Heart right ventricle (tissue), 16 donors: Measurements from ENCODE around the gene MC1R. TPM values are rescaled to one million over a fixed set of nuclear protein-coding genes. Genes with fewer than 3 reads are reported as not detected.
A peak's percentile ranks its signal among the peaks of the same experiment; 100 is the strongest.

Source experiments
- ATAC-seq, 8 donors: fragments of 200-7000 bp; cut with Tn5 transposase; one replicate each; pipeline ENCODE4 v1.9.1; 2020; ENCODE audit warnings: mild to moderate bottlenecking in 8 of 8, moderate library complexity in 8 of 8, moderate number of reproducible peaks in 1 of 8
- DNase-seq, 2 donors: peaks; one replicate each; pipeline ENCODE4 v3.0.0-alpha.2; 2020
- H3K27ac ChIP-seq, 10 donors: fragments of 200-600 bp; sonication (generic) in 2 of 10; one replicate each; pipeline versions ENCODE4 v1.5.0 to v1.8.0; 2020 to 2022; ENCODE audit warnings: mild to moderate bottlenecking in 3 of 10
- H3K27me3 ChIP-seq, 7 donors: fragments of 200-600 bp; one replicate each; pipeline ENCODE4 v1.8.0; 2021 to 2022; ENCODE audit warnings: mild to moderate bottlenecking in 2 of 7
- H3K36me3 ChIP-seq, 9 donors: fragments of 200-600 bp; sonication (generic) in 1 of 9; one replicate each; pipeline versions ENCODE4 v1.5.0 to v1.8.0; 2020 to 2022; ENCODE audit warnings: mild to moderate bottlenecking in 2 of 9
- H3K4me1 ChIP-seq, 9 donors: fragments of 200-600 bp; sonication (generic) in 1 of 9; one replicate each; pipeline versions ENCODE4 v1.5.0 to v1.8.0; 2020 to 2022; ENCODE audit warnings: mild to moderate bottlenecking in 4 of 9
- H3K4me3 ChIP-seq, 10 donors: fragments of 200-600 bp; sonication (generic) in 2 of 10; one replicate each; pipeline versions ENCODE4 v1.5.0 to v1.8.0; 2020 to 2022; ENCODE audit warnings: mild to moderate bottlenecking in 7 of 10, moderate library complexity in 2 of 10
- H3K9me3 ChIP-seq, 11 donors: fragments of 200-600 bp in 10 of 11; sonication (generic) in 2 of 11; one replicate each; pipeline versions ENCODE4 v1.5.0 to v1.8.0; 2013 to 2022; ENCODE audit warnings: mild to moderate bottlenecking in 2 of 11, control low read depth in 1 of 11, moderate library complexity in 1 of 11
- CTCF ChIP-seq, 9 donors: fragments of 200-600 bp; sonication (generic) in 2 of 9; IDR thresholded peaks; one replicate each; pipeline versions ENCODE4 v1.5.0 to v1.8.0; 2021 to 2022; ENCODE audit warnings: antibody characterized with exemption in 9 of 9, mild to moderate bottlenecking in 5 of 9, moderate library complexity in 1 of 9
- WGBS, 2 donors: extraction: QIAGEN DNeasy Blood & Tissue Kit; methylation state at CpG; one replicate each; pipeline ENCODE4 v1.1.7; 2013; ENCODE audit warnings: inconsistent platforms in 1 of 2; 5-methylcytosine and 5-hydroxymethylcytosine counted together
- intact Hi-C, 10 donors: fragments of 100-400 bp; cut with DNase I; formaldehyde crosslinking; loops; one replicate each; pipeline versions ENCODE4 v1.11.1 to v1.14.2; 2022
- polyA plus RNA-seq, 2 donors: library from polyadenylated mRNA; stranded (reverse); fragments of 200-250 nt; gene quantifications; one replicate each; pipeline ENCODE4 v1.2.3, GENCODE V29; 2013
- total RNA-seq, 10 donors: library from RNA; stranded (reverse); fragmentation: NEBNext Ultra II Directional in 3 of 10; extraction: Animal tissue kit (Norgen Biotek cat#: 25700) in 3 of 10; gene quantifications; one replicate each; pipeline versions ENCODE4 v1.2.1 to v1.2.4, GENCODE V29; 2021 to 2023
- donor health status: Arrhythmogenic right ventricular cardiomyopathy.
- donor health status: ischemic (EF 13 %, LVEDD 7.1; RV severe dilation, severe dysfunction).
- donor health status: healthy with polysubstance abuse.
- donor health status: DM: no; HTN: yes; CAD: no.
- donor health status: DM: no; HTN: no; CAD: no.
- donor health status: ischemic (EF 25% LVEDD 6.9; RV normal size, moderate dysfunction).
- donor health status: ischemic (EF 25% LVEDD 5.7; RV mildly dilated, moderate dysfunction).
- donor health status: healthy.
- donor health status: DM: yes; HTN: yes; CAD: no.
- donor health status: Ischemic cardiomyopathy.
- donor health status: ischemic (EF 35%, LVEDD 5.7; RV mildly dilated, moderate dysfunction).
- donor health status: nonischemic (EF 11% LVEDD 7.7; RV severe dilation, severe dysfunction).
- donor health status: DM: yes; HTN: yes; CAD: no.
- donor health status: PGD.
- donor health status: ischemic (EF 29% LVEDD 5.4; RV normal size, mild dysfunction).
- donor health status: nonischemic (EF 23%, LVEDD 6.1; RV moderate dilation, normal function).

MC1R gene
- total and polyA plus RNA-seq, 12 donors: 0.64 to 4.5 (median 1.3) TPM

- no peak overlapping the region for H3K4me3 ChIP-seq
- DNase-seq: no peak
- intact Hi-C loops: loop anchor here in 1 of 10 donors (10.0 kb wide), 1 partner anchor 73 kb away; no protein-coding TSS in a partner anchor
- ATAC-seq: no peak
- no peaks in the 10 kb centered on the region for H3K27me3 ChIP-seq
- no peak overlapping the region for H3K27ac ChIP-seq
- 93 to 94% methylated on average over 6 of the region's 6 CpGs for WGBS, 2 donors
- TF ChIP-seq CTCF (IDR thresholded peaks at IDR 0.05): no peak
- H3K9me3 ChIP-seq: no peaks in the 10 kb centered on the region
- peaks cover 0 to 4% (median 0%) of the 10 kb centered on the region in 9 donors for H3K4me1 ChIP-seq
- H3K36me3 ChIP-seq: peaks cover 0 to 93% (median 51%) of the 10 kb centered on the region in 9 donors
Observed at GRCh38 chr16:89881368-89881730, 37.3 kb upstream of the MC1R start.

- Histone ChIP-seq H3K4me1 (no peaks in the 10 kb centered on the region), H3K36me3 (peaks cover 6 to 96% (median 64%) of the 10 kb centered on the region in 9 donors), H3K4me3 (no peak overlapping the region), H3K27ac (no peak overlapping the region), H3K9me3 (no peaks in the 10 kb centered on the region), H3K27me3 (no peaks in the 10 kb centered on the region)
- TF ChIP-seq CTCF (IDR thresholded peaks at IDR 0.05): no peak
- ATAC-seq (no peak), DNase-seq (no peak)
- 91 to 92% methylated on average over 28 of the region's 28 CpGs for WGBS, 2 donors
- intact Hi-C loops: loop anchor here in 1 of 10 donors (10.0 kb wide), 1 partner anchor 71 kb away; no protein-coding TSS in a partner anchor
Observed at GRCh38 chr16:89883346-89884040, 35.2 kb upstream of the MC1R start.

GRCh38 chr16:89884041-89884421, 34.6 kb upstream of the MC1R start:
- H3K4me1 ChIP-seq: no peaks in the 10 kb centered on the region
- TF ChIP-seq CTCF (IDR thresholded peaks at IDR 0.05): no peak
- H3K27me3 ChIP-seq: no peaks in the 10 kb centered on the region
- ATAC-seq (peak in 1 of 8 donors; percentile 24), DNase-seq (no peak)
- H3K9me3 ChIP-seq: no peaks in the 10 kb centered on the region
- 97 to 99% methylated on average over 8 of the region's 8 CpGs for WGBS, 2 donors
- no peak overlapping the region for H3K4me3 ChIP-seq
- H3K27ac ChIP-seq: no peak overlapping the region
- H3K36me3 ChIP-seq: peaks cover 6 to 96% (median 59%) of the 10 kb centered on the region in 9 donors
- intact Hi-C loops: loop anchor here in 1 of 10 donors (10.0 kb wide), 1 partner anchor 71 kb away; no protein-coding TSS in a partner anchor

GRCh38 chr16:89887243-89887642, 31.4 kb upstream of the MC1R start:
- ATAC-seq: no peak
- TF ChIP-seq CTCF (IDR thresholded peaks at IDR 0.05): no peak
- Histone ChIP-seq H3K36me3 (peaks cover 6 to 100% (median 71%) of the 10 kb centered on the region in 9 donors), H3K27me3 (no peaks in the 10 kb centered on the region), H3K4me3 (no peak overlapping the region), H3K4me1 (peaks cover 0 to 10% (median 0%) of the 10 kb centered on the region in 9 donors), H3K27ac (no peak overlapping the region), H3K9me3 (no peaks in the 10 kb centered on the region)
- 96% methylated on average over 14 of the region's 14 CpGs for WGBS, 2 donors
- DNase-seq: no peak
- intact Hi-C loops: loop anchor here in 1 of 10 donors (10.0 kb wide), 1 partner anchor 68 kb away; no protein-coding TSS in a partner anchor
